ENCODE measurements around the gene SIDT2.

Gene SIDT2

DNA sequence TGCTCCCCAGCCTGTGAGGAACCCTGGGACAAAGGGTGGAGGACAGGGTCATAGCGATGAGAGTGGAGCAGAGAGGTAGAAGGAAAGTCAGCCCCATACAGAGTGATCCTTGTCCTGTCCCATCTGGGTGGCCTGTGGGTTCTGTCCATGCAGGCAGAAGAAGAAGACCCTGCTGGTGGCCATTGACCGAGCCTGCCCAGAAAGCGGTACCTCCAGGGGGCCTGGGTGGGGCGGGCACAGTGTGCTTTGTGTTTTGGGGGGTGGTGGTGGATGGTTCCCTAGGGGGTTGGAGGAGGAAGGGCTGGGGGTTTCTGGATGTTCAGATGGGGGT is 7.9 kb downstream of the SIDT2 start:
- DNase-seq (ENCODE audit: low read depth): no peak
- TF ChIP-seq, protein P1, sequence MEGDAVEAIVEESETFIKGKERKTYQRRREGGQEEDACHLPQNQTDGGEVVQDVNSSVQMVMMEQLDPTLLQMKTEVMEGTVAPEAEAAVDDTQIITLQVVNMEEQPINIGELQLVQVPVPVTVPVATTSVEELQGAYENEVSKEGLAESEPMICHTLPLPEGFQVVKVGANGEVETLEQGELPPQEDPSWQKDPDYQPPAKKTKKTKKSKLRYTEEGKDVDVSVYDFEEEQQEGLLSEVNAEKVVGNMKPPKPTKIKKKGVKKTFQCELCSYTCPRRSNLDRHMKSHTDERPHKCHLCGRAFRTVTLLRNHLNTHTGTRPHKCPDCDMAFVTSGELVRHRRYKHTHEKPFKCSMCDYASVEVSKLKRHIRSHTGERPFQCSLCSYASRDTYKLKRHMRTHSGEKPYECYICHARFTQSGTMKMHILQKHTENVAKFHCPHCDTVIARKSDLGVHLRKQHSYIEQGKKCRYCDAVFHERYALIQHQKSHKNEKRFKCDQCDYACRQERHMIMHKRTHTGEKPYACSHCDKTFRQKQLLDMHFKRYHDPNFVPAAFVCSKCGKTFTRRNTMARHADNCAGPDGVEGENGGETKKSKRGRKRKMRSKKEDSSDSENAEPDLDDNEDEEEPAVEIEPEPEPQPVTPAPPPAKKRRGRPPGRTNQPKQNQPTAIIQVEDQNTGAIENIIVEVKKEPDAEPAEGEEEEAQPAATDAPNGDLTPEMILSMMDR (IDR thresholded peaks at IDR 0.05; ENCODE audit: low read depth, low read length, missing control alignments): no peak
- no peak overlapping the region for H3K4me3 ChIP-seq (ENCODE audit: low read depth, low read length)

DNA sequence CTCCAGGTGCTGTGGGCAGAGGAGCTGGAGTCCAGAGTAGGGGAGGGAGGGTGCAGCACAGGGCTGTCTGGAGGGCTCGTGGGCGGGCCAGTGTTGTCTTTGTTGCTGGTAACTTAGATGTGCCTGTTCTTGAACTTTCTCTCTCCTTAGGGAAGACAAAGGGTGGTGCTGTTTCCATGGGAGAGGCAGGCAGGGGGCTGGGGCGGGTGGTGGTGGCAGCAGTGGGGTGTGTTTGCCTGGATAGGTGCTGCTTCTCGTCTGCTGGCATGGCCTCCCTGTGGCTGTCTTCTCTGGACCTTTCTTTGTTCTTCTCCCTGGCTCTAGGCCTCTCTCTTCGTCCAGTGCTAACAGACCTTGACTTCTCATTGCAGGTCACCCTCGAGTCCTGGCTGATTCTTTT is 8.5 kb downstream of the SIDT2 start:
- TF ChIP-seq, protein P1 (IDR thresholded peaks at IDR 0.05; ENCODE audit: low read depth, low read length, missing control alignments): no peak
- no peak for DNase-seq (ENCODE audit: low read depth)
- no peak overlapping the region for H3K4me3 ChIP-seq (ENCODE audit: low read depth, low read length)

DNA sequence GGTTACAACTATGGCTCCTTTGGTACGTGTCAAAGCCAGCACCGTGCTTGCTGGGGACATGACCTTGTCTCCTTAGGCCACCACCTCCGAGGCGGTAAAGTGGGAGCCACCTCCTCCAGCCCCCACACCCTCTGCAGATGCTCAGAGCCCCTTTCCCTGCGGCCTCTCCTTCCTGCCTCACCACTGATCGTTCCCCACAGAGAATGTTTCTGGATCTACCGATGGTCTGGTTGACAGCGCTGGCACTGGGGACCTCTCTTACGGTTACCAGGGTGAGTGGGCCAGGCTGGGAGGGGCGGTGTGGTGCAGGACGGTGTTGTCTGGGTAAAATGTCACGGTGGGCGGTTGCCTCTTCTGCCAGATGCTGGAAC is 8.9 kb downstream of the SIDT2 start:
- H3K4me3 ChIP-seq (ENCODE audit: low read depth, low read length): no peak overlapping the region
- DNase-seq (ENCODE audit: low read depth): no peak

DNA sequence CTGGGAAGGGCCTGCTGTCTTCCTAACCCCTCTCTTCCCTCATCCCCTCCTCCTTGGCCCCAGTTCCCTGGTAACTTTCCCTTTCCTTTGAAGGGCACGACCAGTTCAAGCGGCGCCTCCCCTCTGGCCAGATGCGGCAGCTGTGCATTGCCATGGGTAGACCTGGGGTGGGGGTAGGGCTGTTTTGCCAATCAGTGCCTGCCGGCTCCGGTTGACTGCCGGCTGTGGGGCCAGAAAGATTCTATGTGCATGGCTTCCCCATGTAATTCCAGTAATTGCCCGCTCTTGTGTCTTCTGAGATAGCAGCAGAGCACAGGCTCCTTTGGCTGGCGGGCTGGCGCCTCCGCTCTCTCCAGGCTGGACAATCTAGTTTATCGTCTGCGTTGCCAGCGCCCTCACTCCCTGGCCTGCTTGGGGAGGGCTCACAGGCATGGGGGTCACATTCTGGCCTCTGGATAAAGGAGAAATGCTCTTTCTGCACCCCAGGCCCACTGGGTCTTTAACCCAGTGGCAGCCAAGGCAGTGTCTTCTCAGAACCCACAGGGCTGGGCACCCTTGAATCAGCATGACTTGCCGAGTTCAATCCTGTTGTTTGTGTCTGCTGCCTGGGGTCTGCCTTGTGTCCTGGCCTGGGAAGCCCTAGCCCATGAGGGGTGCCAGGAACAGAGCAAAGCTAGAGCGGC is 9.4 kb downstream of the SIDT2 start:
- TF ChIP-seq, protein P1 (IDR thresholded peaks at IDR 0.05; ENCODE audit: low read depth, low read length, missing control alignments): no peak
- DNase-seq (ENCODE audit: low read depth): no peak
- H3K4me3 ChIP-seq (ENCODE audit: low read depth, low read length): no peak overlapping the region

More for the DNA sequence above, 8.9 kb downstream of the SIDT2 start:
- TF ChIP-seq, protein P1 (IDR thresholded peaks at IDR 0.05; ENCODE audit: low read depth, low read length, missing control alignments): no peak

DNA sequence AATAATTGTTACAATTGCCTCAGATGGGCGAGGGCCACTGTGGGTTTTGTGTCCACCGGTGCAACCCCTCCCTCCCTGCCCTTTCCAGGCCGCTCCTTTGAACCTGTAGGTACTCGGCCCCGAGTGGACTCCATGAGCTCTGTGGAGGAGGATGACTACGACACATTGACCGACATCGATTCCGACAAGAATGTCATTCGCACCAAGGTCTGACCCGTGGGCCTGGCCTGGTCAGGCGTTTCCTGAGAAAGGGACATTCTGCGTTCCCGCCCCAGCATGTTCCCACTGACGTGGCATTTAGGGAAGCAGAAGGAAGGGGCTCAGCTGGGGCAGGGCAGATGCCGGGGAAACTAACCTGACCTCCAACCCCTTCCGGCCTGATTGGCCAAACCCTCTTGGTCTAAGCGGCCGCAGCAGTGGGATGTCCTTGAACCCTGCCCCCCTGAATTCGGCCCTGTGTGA is 10.1 kb downstream of the SIDT2 start:
- H3K4me3 ChIP-seq (ENCODE audit: low read depth, low read length): no peak overlapping the region
- DNase-seq (ENCODE audit: low read depth): no peak
- TF ChIP-seq, protein P1 (IDR thresholded peaks at IDR 0.05; ENCODE audit: low read depth, low read length, missing control alignments): no peak

DNA sequence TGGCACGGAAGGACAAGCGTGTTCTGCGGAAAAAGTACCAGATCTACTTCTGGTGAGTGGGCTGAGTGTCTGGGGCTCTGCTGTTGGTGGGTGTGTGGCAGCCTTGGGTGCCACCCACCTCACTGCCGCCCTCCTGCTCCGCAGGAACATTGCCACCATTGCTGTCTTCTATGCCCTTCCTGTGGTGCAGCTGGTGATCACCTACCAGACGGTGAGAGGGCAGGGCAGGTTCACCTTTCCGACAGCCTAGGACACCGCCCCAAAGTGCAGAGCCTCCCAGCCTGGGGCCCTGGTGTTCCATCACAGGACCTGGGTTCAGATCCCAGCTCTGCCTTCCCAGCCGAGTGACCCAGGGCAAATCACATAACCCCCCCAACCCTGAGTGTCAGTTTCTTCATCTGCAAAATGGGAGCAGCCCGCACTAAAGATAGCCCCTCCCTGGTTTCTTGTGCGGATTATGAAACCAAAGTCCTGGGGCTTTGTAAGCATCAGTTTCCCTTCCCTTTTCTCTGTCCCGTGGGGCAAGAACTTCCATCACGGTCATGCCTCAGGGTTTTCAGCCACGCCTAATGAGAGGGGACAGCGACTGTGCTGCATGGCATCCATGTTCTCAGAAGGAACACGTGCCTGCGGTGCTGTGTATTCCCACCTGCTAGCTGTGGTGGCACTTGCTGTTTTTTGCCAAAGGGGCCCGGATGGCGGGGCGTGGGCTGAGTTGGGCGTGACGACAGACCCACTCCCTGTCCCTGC is 10.8 kb downstream of the SIDT2 start:
- no peak overlapping the region for H3K4me3 ChIP-seq (ENCODE audit: low read depth, low read length)
- TF ChIP-seq, protein P1 (IDR thresholded peaks at IDR 0.05; ENCODE audit: low read depth, low read length, missing control alignments): no peak
- DNase-seq (ENCODE audit: low read depth): peak; percentile 60
